ENCODE results near the gene MRPL52. TPM values are rescaled to one million over a fixed set of nuclear protein-coding genes. Genes with fewer than 3 reads are reported as not detected.

The MRPL52 gene
- total RNA-seq, 1 donor from 2014 or later = 182 TPM

- Mint-ChIP-seq H3K4me1 (ENCODE audit: low read depth, unreplicated experiment) (peaks cover 19% of the 10 kb centered on the region), H3K9me3 (ENCODE audit: unreplicated experiment) (no peaks in the 10 kb centered on the region)
These were observed 53.0 kb downstream of the MRPL52 start for GRCh38 chr14:22882529-22883172.

GRCh38 chr14:22883173-22883976 lies 53.7 kb downstream of the MRPL52 start, which contains the start of gene REM2:
REM2 (plus strand) TSS chr14:22883222; CDS start chr14:22883288, 66 bp downstream.
- H3K9ac ChIP-seq (ENCODE audit: low read length) = peak within 1 kb of the TSS; percentile 28
- H2AFZ ChIP-seq (ENCODE audit: low read depth, low read length) = peak within 1 kb of the TSS; percentile 9
- no peak within 1 kb of the TSS for H3K27ac ChIP-seq (ENCODE audit: low read depth, low read length)
- FAIRE-seq (no peak), DNase-seq (ENCODE audit: low read depth) (no peak)
- TF ChIP-seq CTCF (IDR thresholded peaks at IDR 0.05; ENCODE audit: insufficient read depth, low read depth, low read length) = no peak
- no peak for TF ChIP-seq EZH2 (IDR thresholded peaks at IDR 0.05; ENCODE audit: insufficient read depth, low read length)
- H3K27me3 ChIP-seq (ENCODE audit: insufficient read depth, low read length) = no peaks in the 10 kb centered on the region
- H3K4me3 ChIP-seq (ENCODE audit: insufficient read depth, low read depth, low read length) = no peak within 1 kb of the TSS
- peaks cover 5% of the 10 kb centered on the region for H3K36me3 Mint-ChIP-seq (ENCODE audit: low read depth, unreplicated experiment)
- no peaks in the 10 kb centered on the region for H4K20me1 ChIP-seq (ENCODE audit: insufficient read depth, low read length)
- H3K27ac Mint-ChIP-seq (ENCODE audit: unreplicated experiment) = peak within 1 kb of the TSS; percentile 36
- H3K9me3 ChIP-seq (ENCODE audit: insufficient read depth, low read depth, low read length) = no peaks in the 10 kb centered on the region
- H3K27me3 Mint-ChIP-seq (ENCODE audit: low read depth, unreplicated experiment) = peaks cover 5% of the 10 kb centered on the region
- H3K4me3 Mint-ChIP-seq (ENCODE audit: unreplicated experiment) = peak within 1 kb of the TSS; percentile 75
- peaks cover 3% of the 10 kb centered on the region for H3K36me3 ChIP-seq (ENCODE audit: insufficient read depth, low read length)
- H3K4me2 ChIP-seq (ENCODE audit: low read length) = peak within 1 kb of the TSS; percentile 71
- no peaks in the 10 kb centered on the region for H3K9me3 Mint-ChIP-seq (ENCODE audit: unreplicated experiment)
- H3K4me1 ChIP-seq (ENCODE audit: insufficient read depth, low read length) = peaks cover 22% of the 10 kb centered on the region
- peaks cover 21% of the 10 kb centered on the region for H3K4me1 Mint-ChIP-seq (ENCODE audit: low read depth, unreplicated experiment)
- no peaks in the 10 kb centered on the region for H3K79me2 ChIP-seq (ENCODE audit: insufficient read depth, low read length)

More at GRCh38 chr14:22882529-22883172, 53.0 kb downstream of the MRPL52 start:
- Histone ChIP-seq H3K4me3 (ENCODE audit: insufficient read depth, low read depth, low read length) (no peak overlapping the region), H2AFZ (ENCODE audit: low read depth, low read length) (peak overlapping the region; percentile 9), H3K27me3 (ENCODE audit: insufficient read depth, low read length) (no peaks in the 10 kb centered on the region), H4K20me1 (ENCODE audit: insufficient read depth, low read length) (no peaks in the 10 kb centered on the region), H3K9ac (ENCODE audit: low read length) (peak overlapping the region; percentile 28), H3K27ac (ENCODE audit: low read depth, low read length) (no peak overlapping the region), H3K4me2 (ENCODE audit: low read length) (peak overlapping the region; percentile 71), H3K4me1 (ENCODE audit: insufficient read depth, low read length) (peaks cover 18% of the 10 kb centered on the region), H3K36me3 (ENCODE audit: insufficient read depth, low read length) (peaks cover 7% of the 10 kb centered on the region), H3K9me3 (ENCODE audit: insufficient read depth, low read depth, low read length) (no peaks in the 10 kb centered on the region), H3K79me2 (ENCODE audit: insufficient read depth, low read length) (no peaks in the 10 kb centered on the region)
- H3K27me3 Mint-ChIP-seq (ENCODE audit: low read depth, unreplicated experiment) = peaks cover 5% of the 10 kb centered on the region
- peak overlapping the region; percentile 18 for H3K27ac Mint-ChIP-seq (ENCODE audit: unreplicated experiment)
- DNase-seq (ENCODE audit: low read depth) (peak; percentile 52), FAIRE-seq (no peak)
- H3K36me3 Mint-ChIP-seq (ENCODE audit: low read depth, unreplicated experiment) = peaks cover 11% of the 10 kb centered on the region
- H3K4me3 Mint-ChIP-seq (ENCODE audit: unreplicated experiment) = peak overlapping the region; percentile 27
- TF ChIP-seq EZH2 (IDR thresholded peaks at IDR 0.05; ENCODE audit: insufficient read depth, low read length) (no peak), CTCF (IDR thresholded peaks at IDR 0.05; ENCODE audit: insufficient read depth, low read depth, low read length) (no peak)

All from astrocyte (in vitro differentiated cells and primary cell).